CD14-positive monocyte (primary cell): ENCODE measurements around the gene ATP6V0A1. TPM values are rescaled to one million over a fixed set of nuclear protein-coding genes. Genes with fewer than 3 reads are reported as not detected.

Source experiments
- DNase-seq, 3 donors: peaks; one replicate each; pipeline ENCODE4 v3.0.0-alpha.2; 2011 to 2022
- H2AFZ ChIP-seq: 2 replicates; pipeline ENCODE4 v1.6.0; 2012; ENCODE audit warnings: mild to moderate bottlenecking, low read depth, low read length, inconsistent platforms; ENCODE audit not compliant: insufficient read depth, poor library complexity, severe bottlenecking
- H3K27ac ChIP-seq, 2 donors: 1 replicate in 1 of 2; 2 replicates in 1 of 2; pipeline ENCODE4 v1.5.1; 2012 to 2013; ENCODE audit warnings: low read length in 2 of 2, control low read depth in 1 of 2, inconsistent platforms in 1 of 2, low read depth in 1 of 2, mild to moderate bottlenecking in 1 of 2
- H3K27me3 ChIP-seq, 2 donors: one replicate each; pipeline versions ENCODE4 v1.6.0 to v1.6.1; 2011 to 2013; ENCODE audit warnings: low read length in 2 of 2; ENCODE audit not compliant: control insufficient read depth in 2 of 2, insufficient read depth in 2 of 2
- H3K36me3 ChIP-seq, 2 donors: replicated peaks in 1 of 2; 1 replicate in 1 of 2; 2 replicates in 1 of 2; pipeline versions ENCODE4 v1.5.1 to v1.6.1; 2012 to 2013; ENCODE audit warnings: low read length in 2 of 2, control low read depth in 1 of 2, inconsistent platforms in 1 of 2, mild to moderate bottlenecking in 1 of 2; ENCODE audit not compliant: insufficient read depth in 2 of 2, control insufficient read depth in 1 of 2
- H3K4me1 ChIP-seq, 2 donors: 1 replicate in 1 of 2; 2 replicates in 1 of 2; pipeline versions ENCODE4 v1.5.1 to v1.6.1; 2012 to 2013; ENCODE audit warnings: low read length in 2 of 2, control low read depth in 1 of 2, inconsistent platforms in 1 of 2, mild to moderate bottlenecking in 1 of 2, moderate library complexity in 1 of 2; ENCODE audit not compliant: insufficient read depth in 2 of 2, control insufficient read depth in 1 of 2
- H3K4me2 ChIP-seq: replicated peaks from 2 replicates; pipeline ENCODE3; 2012; ENCODE audit warnings: low read length, moderate library complexity, mild to moderate bottlenecking; ENCODE audit not compliant: poor library complexity, severe bottlenecking; ENCODE audit errors: extremely low read depth
- H3K4me3 ChIP-seq, 3 experiments: fragments of 200-600 bp in 1 of 3; sonication (generic) in 1 of 3; replicated peaks in 1 of 3; 1 replicate in 2 of 3; 2 replicates in 1 of 3; pipeline ENCODE4 v1.5.1; 2011 to 2013; ENCODE audit warnings: low read length in 3 of 3, mild to moderate bottlenecking in 3 of 3, control low read depth in 2 of 3, low read depth in 2 of 3, inconsistent platforms in 1 of 3, moderate library complexity in 1 of 3
- H3K79me2 ChIP-seq: 2 replicates; pipeline ENCODE4 v1.6.0; 2012; ENCODE audit warnings: mild to moderate bottlenecking, control low read depth, inconsistent platforms, low read length, moderate library complexity; ENCODE audit not compliant: insufficient read depth
- H3K9ac ChIP-seq: 2 replicates; pipeline ENCODE4 v1.6.0; 2017; ENCODE audit warnings: low read length, mild to moderate bottlenecking; ENCODE audit not compliant: insufficient read depth, poor library complexity, severe bottlenecking
- H3K9me3 ChIP-seq, 2 donors: replicated peaks in 1 of 2; 1 replicate in 1 of 2; 2 replicates in 1 of 2; pipeline versions ENCODE4 v1.5.1 to v1.6.1; 2012 to 2013; ENCODE audit warnings: low read length in 2 of 2, control low read depth in 1 of 2; ENCODE audit not compliant: control insufficient read depth in 1 of 2, insufficient read depth in 1 of 2
- H4K20me1 ChIP-seq: 2 replicates; pipeline ENCODE4 v1.6.0; 2012; ENCODE audit warnings: mild to moderate bottlenecking, low read length, control low read depth, moderate library complexity; ENCODE audit not compliant: insufficient read depth
- H3K27ac Mint-ChIP-seq, 7 donors: one replicate each; pipeline ENCODE4 v1.8.0; 2020; ENCODE audit warnings: mild to moderate bottlenecking in 7 of 7, mixed read lengths in 7 of 7, moderate library complexity in 6 of 7, inconsistent platforms in 2 of 7
- H3K27me3 Mint-ChIP-seq, 3 donors: one replicate each; pipeline ENCODE4 v1.8.0; 2021 to 2022; ENCODE audit warnings: low read depth in 3 of 3, mild to moderate bottlenecking in 3 of 3, mixed read lengths in 3 of 3, moderate library complexity in 3 of 3, inconsistent platforms in 1 of 3
- H3K36me3 Mint-ChIP-seq, 2 donors: one replicate each; pipeline ENCODE4 v1.8.0; 2020; ENCODE audit warnings: mixed read lengths in 2 of 2, inconsistent platforms in 1 of 2, mild to moderate bottlenecking in 1 of 2
- H3K4me1 Mint-ChIP-seq: one replicate; pipeline ENCODE4 v1.8.0; 2020; ENCODE audit warnings: mild to moderate bottlenecking, mixed read lengths
- H3K4me3 Mint-ChIP-seq, 2 donors: one replicate each; pipeline ENCODE4 v1.8.0; 2020; ENCODE audit warnings: mild to moderate bottlenecking in 2 of 2, mixed read lengths in 2 of 2, moderate library complexity in 1 of 2
- H3K9me3 Mint-ChIP-seq, 7 donors: one replicate each; pipeline ENCODE4 v1.8.0; 2020 to 2022; ENCODE audit warnings: mixed read lengths in 7 of 7, mild to moderate bottlenecking in 6 of 7, moderate library complexity in 6 of 7, inconsistent platforms in 2 of 7
- CTCF ChIP-seq: fragments of 200-600 bp; IDR thresholded peaks from one replicate; pipeline ENCODE4 v1.8.0; 2022; ENCODE audit warnings: antibody characterized with exemption, mild to moderate bottlenecking
- WGBS: methylation state at CpG from one replicate; pipeline ENCODE4 v1.1.5; 2013; ENCODE audit warnings: missing lambda C conversion rate; ENCODE audit not compliant: insufficient coverage; 5-methylcytosine and 5-hydroxymethylcytosine counted together
- intact Hi-C, 2 donors: fragments of 100-400 bp; cut with micrococcal nuclease; formaldehyde crosslinking; loops; one replicate each; pipeline versions ENCODE4 v1.15.0 to v1.15.1; 2023
- polyA plus RNA-seq, 3 donors: library from polyadenylated mRNA; depleted of rRNA in 1 of 3; unstranded in 2 of 3; stranded (reverse) in 1 of 3; fragments of 300-500 nt in 2 of 3; fragments of >200 nt in 1 of 3; fragmentation: Illumina TruSeq in 2 of 3; gene quantifications; 1 replicate in 2 of 3; 2 replicates in 1 of 3; pipeline ENCODE4 v1.2.3, GENCODE V29; 2012 to 2021

Gene ATP6V0A1
- polyA plus RNA-seq, 3 donors = 36.1 to 126 (median 55.1) TPM

GRCh38 chr17:42537156-42537805 lies 78.6 kb downstream of the ATP6V0A1 start:
- Mint-ChIP-seq H3K9me3 (no peaks in the 10 kb centered on the region), H3K27me3 (no peaks in the 10 kb centered on the region), H3K27ac (peak overlapping the region in 2 of 7 donors; percentile 62 to 87), H3K36me3 (peaks cover 26 to 43% of the 10 kb centered on the region in 2 donors), H3K4me3 (peak overlapping the region; percentile 80 to 88), H3K4me1 (peaks cover 26% of the 10 kb centered on the region)
- Histone ChIP-seq H4K20me1 (peaks cover 16% of the 10 kb centered on the region), H3K79me2 (peaks cover 13% of the 10 kb centered on the region), H3K9ac (peak overlapping the region; percentile 72), H3K4me3 (peak overlapping the region in 2 of 3 experiments; percentile 44 to 89), H3K4me2 (peak overlapping the region; percentile 95), H3K27ac (peak overlapping the region in 1 of 2 donors; percentile 64), H3K27me3 (no peaks in the 10 kb centered on the region), H3K9me3 (no peaks in the 10 kb centered on the region), H2AFZ (no peak overlapping the region), H3K4me1 (peaks cover 22 to 28% of the 10 kb centered on the region in 2 donors), H3K36me3 (peaks cover 27 to 36% of the 10 kb centered on the region in 2 donors)
- 95% methylated on average over 18 of the region's 31 CpGs for WGBS
- intact Hi-C loops = no loop called here
- no peak for TF ChIP-seq CTCF
- no peak for DNase-seq

- Histone ChIP-seq H2AFZ (no peak overlapping the region), H4K20me1 (peaks cover 16% of the 10 kb centered on the region), H3K27me3 (no peaks in the 10 kb centered on the region), H3K9ac (no peak overlapping the region), H3K9me3 (no peaks in the 10 kb centered on the region), H3K79me2 (peaks cover 13% of the 10 kb centered on the region), H3K4me2 (no peak overlapping the region), H3K4me1 (peaks cover 18 to 22% of the 10 kb centered on the region in 2 donors), H3K36me3 (peaks cover 33 to 43% of the 10 kb centered on the region in 2 donors), H3K4me3 (no peak overlapping the region), H3K27ac (no peak overlapping the region)
- no peak for TF ChIP-seq CTCF
- 100% methylated on average over 2 of the region's 5 CpGs for WGBS
- H3K27ac Mint-ChIP-seq = peak overlapping the region in 1 of 7 donors; percentile 1
- no peak overlapping the region for H3K4me3 Mint-ChIP-seq
- DNase-seq = no peak
- intact Hi-C loops = no loop called here
- peaks cover 30 to 49% of the 10 kb centered on the region in 2 donors for H3K36me3 Mint-ChIP-seq
- peaks cover 24% of the 10 kb centered on the region for H3K4me1 Mint-ChIP-seq
- no peaks in the 10 kb centered on the region for H3K27me3 Mint-ChIP-seq
- H3K9me3 Mint-ChIP-seq = no peaks in the 10 kb centered on the region
These were observed 79.3 kb downstream of the ATP6V0A1 start for GRCh38 chr17:42537826-42538451.
